ENCODE measurements around the gene RDH14. TPM values are rescaled to one million over a fixed set of nuclear protein-coding genes. Genes with fewer than 3 reads are reported as not detected.

Gene RDH14
- total RNA-seq, 1 donor from 2014 or later: 33.5 TPM

DNA sequence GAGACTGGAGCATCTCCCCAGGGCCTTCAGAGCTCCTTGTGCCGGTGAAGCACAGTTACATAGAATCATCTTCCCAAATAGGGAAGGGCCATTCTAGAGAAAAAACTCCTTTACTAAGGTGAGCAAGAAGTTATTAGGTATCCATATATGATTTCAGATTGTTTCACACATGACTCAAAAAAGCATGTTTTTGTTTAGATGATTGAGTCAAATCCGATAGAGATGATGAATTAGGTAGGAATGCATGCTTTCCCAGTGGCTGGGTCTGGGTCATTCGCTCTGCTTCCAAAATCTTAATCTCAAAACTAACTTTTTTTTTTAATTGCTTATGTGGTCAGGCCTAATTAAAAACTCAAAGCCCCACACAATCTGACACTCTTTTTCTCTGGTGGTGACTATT is 25.1 kb upstream of the RDH14 start:
- no peak overlapping the region for H3K4me2 ChIP-seq
- H3F3A ChIP-seq (ENCODE audit: low read depth): no peaks in the 10 kb centered on the region
- no peak overlapping the region for H3K27ac ChIP-seq
- Mint-ChIP-seq H3K9me3 (peaks cover 12% of the 10 kb centered on the region), H3K4me1 (no peaks in the 10 kb centered on the region), H3K27me3 (ENCODE audit: insufficient read depth, low read depth) (no peaks in the 10 kb centered on the region), H3K27ac (no peak overlapping the region), H3K4me3 (no peak overlapping the region), H3K36me3 (no peaks in the 10 kb centered on the region)
- no peaks in the 10 kb centered on the region for H3K79me2 ChIP-seq (ENCODE audit: low read depth)
- H4K20me1 ChIP-seq (ENCODE audit: low read depth): no peaks in the 10 kb centered on the region
- H3K4me1 ChIP-seq: no peaks in the 10 kb centered on the region
- no peak overlapping the region for H3K9ac ChIP-seq
- no peak overlapping the region for H2AFZ ChIP-seq (replicated peaks)
- TF ChIP-seq, protein P1, sequence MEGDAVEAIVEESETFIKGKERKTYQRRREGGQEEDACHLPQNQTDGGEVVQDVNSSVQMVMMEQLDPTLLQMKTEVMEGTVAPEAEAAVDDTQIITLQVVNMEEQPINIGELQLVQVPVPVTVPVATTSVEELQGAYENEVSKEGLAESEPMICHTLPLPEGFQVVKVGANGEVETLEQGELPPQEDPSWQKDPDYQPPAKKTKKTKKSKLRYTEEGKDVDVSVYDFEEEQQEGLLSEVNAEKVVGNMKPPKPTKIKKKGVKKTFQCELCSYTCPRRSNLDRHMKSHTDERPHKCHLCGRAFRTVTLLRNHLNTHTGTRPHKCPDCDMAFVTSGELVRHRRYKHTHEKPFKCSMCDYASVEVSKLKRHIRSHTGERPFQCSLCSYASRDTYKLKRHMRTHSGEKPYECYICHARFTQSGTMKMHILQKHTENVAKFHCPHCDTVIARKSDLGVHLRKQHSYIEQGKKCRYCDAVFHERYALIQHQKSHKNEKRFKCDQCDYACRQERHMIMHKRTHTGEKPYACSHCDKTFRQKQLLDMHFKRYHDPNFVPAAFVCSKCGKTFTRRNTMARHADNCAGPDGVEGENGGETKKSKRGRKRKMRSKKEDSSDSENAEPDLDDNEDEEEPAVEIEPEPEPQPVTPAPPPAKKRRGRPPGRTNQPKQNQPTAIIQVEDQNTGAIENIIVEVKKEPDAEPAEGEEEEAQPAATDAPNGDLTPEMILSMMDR (IDR thresholded peaks at IDR 0.05): no peak
- TF ChIP-seq EZH2 (IDR thresholded peaks at IDR 0.05): no peak
- TF ChIP-seq EZH2phosphoT487 (IDR thresholded peaks at IDR 0.05): no peak
- no peaks in the 10 kb centered on the region for H3K27me3 ChIP-seq
- H3K4me3 ChIP-seq: no peak overlapping the region
- no peaks in the 10 kb centered on the region for H3K9me3 ChIP-seq (ENCODE audit: low read depth)
- DNase-seq (ENCODE audit: low spot score): no peak
- H3K36me3 ChIP-seq: no peaks in the 10 kb centered on the region

DNA sequence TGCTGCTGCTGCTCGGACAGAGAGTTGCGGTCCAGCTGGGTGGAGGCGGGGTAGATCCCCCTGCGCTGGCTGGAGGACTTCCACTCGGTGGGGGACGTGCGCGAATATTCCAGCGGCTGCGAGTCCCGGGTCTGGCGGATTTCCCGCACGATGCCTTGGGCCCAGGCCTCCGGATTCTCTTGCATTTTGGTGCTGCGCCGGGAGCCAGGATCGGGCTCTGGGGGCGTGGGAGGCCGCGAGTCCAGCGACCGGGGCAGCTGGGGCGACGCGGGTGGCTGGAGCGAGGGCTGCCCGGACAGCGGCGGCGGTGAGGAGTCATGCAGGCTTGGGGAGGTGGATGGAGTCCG is 24.1 kb upstream of the RDH14 start:
- H3K36me3 ChIP-seq: no peaks in the 10 kb centered on the region
- no peak overlapping the region for H3K9ac ChIP-seq
- no peak overlapping the region for H3K27ac ChIP-seq
- Mint-ChIP-seq H3K9me3 (peaks cover 12% of the 10 kb centered on the region), H3K4me1 (no peaks in the 10 kb centered on the region), H3K4me3 (no peak overlapping the region), H3K27me3 (ENCODE audit: insufficient read depth, low read depth) (no peaks in the 10 kb centered on the region), H3K36me3 (no peaks in the 10 kb centered on the region), H3K27ac (no peak overlapping the region)
- no peaks in the 10 kb centered on the region for H3K4me1 ChIP-seq
- TF ChIP-seq, protein P1 (IDR thresholded peaks at IDR 0.05): no peak
- TF ChIP-seq EZH2phosphoT487 (IDR thresholded peaks at IDR 0.05) (no peak), EZH2 (IDR thresholded peaks at IDR 0.05) (no peak)
- H2AFZ ChIP-seq (replicated peaks): no peak overlapping the region
- no peak overlapping the region for H3K4me3 ChIP-seq
- H3K4me2 ChIP-seq: no peak overlapping the region
- H3K79me2 ChIP-seq (ENCODE audit: low read depth): no peaks in the 10 kb centered on the region
- DNase-seq (ENCODE audit: low spot score): no peak
- H3F3A ChIP-seq (ENCODE audit: low read depth): no peaks in the 10 kb centered on the region
- no peaks in the 10 kb centered on the region for H4K20me1 ChIP-seq (ENCODE audit: low read depth)
- H3K9me3 ChIP-seq (ENCODE audit: low read depth): no peaks in the 10 kb centered on the region
- H3K27me3 ChIP-seq: no peaks in the 10 kb centered on the region

- no peak overlapping the region for H3K4me2 ChIP-seq
- no peak overlapping the region for H3K4me3 Mint-ChIP-seq
- DNase-seq (ENCODE audit: low spot score): no peak
- no peak overlapping the region for H3K27ac Mint-ChIP-seq
- no peak overlapping the region for H3K9ac ChIP-seq
- no peaks in the 10 kb centered on the region for H3K27me3 Mint-ChIP-seq (ENCODE audit: insufficient read depth, low read depth)
- H4K20me1 ChIP-seq (ENCODE audit: low read depth): no peaks in the 10 kb centered on the region
- TF ChIP-seq, protein P1 (IDR thresholded peaks at IDR 0.05): no peak
- no peak overlapping the region for H3K4me3 ChIP-seq
- H3K9me3 ChIP-seq (ENCODE audit: low read depth): no peaks in the 10 kb centered on the region
- peaks cover 12% of the 10 kb centered on the region for H3K9me3 Mint-ChIP-seq
- H3K4me1 Mint-ChIP-seq: no peaks in the 10 kb centered on the region
- H3K79me2 ChIP-seq (ENCODE audit: low read depth): no peaks in the 10 kb centered on the region
- H3K27ac ChIP-seq: no peak overlapping the region
- no peaks in the 10 kb centered on the region for H3K4me1 ChIP-seq
- no peaks in the 10 kb centered on the region for H3K27me3 ChIP-seq
- H2AFZ ChIP-seq (replicated peaks): no peak overlapping the region
- no peaks in the 10 kb centered on the region for H3K36me3 Mint-ChIP-seq
- H3K36me3 ChIP-seq: no peaks in the 10 kb centered on the region
- H3F3A ChIP-seq (ENCODE audit: low read depth): no peaks in the 10 kb centered on the region
These were observed 23.6 kb upstream of the RDH14 start for GRCh38 chr2:18583905-18584607.

Data from neural progenitor cell (in vitro differentiated cells).